Cardiac fibroblast (primary cell): ENCODE measurements around the gene FRYL.
"Not testable (repeated sequence)": the region's sequence is repeated elsewhere in the genome, so short reads cannot be mapped to it uniquely, and the experiment has no call there.

Experiments
- DNase-seq, 2 donors: peaks; one replicate each; pipeline versions ENCODE4 v3.0.0 to v3.0.0-alpha.2; 2010; ENCODE audit warnings: low read depth in 2 of 2
- H3K4me3 ChIP-seq, 2 donors: replicated peaks in 1 of 2; 1 replicate in 1 of 2; 2 replicates in 1 of 2; pipeline ENCODE4 v1.5.1; 2011; ENCODE audit warnings: low read depth in 2 of 2, low read length in 2 of 2, mild to moderate bottlenecking in 2 of 2, moderate library complexity in 1 of 2
- TF ChIP-seq, protein P1 (sequence below): IDR thresholded peaks from one replicate; pipeline ENCODE4 v1.5.1; 2011; ENCODE audit warnings: low read depth, mild to moderate bottlenecking, low read length, inconsistent platforms

The FRYL gene

GRCh38 chr4:48748949-48749596 lies 31.0 kb downstream of the FRYL start:
- peak; percentile 18 to 71 for DNase-seq
- H3K4me3 ChIP-seq: no peak overlapping the region
- TF ChIP-seq, protein P1, sequence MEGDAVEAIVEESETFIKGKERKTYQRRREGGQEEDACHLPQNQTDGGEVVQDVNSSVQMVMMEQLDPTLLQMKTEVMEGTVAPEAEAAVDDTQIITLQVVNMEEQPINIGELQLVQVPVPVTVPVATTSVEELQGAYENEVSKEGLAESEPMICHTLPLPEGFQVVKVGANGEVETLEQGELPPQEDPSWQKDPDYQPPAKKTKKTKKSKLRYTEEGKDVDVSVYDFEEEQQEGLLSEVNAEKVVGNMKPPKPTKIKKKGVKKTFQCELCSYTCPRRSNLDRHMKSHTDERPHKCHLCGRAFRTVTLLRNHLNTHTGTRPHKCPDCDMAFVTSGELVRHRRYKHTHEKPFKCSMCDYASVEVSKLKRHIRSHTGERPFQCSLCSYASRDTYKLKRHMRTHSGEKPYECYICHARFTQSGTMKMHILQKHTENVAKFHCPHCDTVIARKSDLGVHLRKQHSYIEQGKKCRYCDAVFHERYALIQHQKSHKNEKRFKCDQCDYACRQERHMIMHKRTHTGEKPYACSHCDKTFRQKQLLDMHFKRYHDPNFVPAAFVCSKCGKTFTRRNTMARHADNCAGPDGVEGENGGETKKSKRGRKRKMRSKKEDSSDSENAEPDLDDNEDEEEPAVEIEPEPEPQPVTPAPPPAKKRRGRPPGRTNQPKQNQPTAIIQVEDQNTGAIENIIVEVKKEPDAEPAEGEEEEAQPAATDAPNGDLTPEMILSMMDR: no peak

- no peak for DNase-seq
- TF ChIP-seq, protein P1: no peak
- no peak overlapping the region for H3K4me3 ChIP-seq
These were observed 33.3 kb downstream of the FRYL start for GRCh38 chr4:48746608-48747362.

DNA sequence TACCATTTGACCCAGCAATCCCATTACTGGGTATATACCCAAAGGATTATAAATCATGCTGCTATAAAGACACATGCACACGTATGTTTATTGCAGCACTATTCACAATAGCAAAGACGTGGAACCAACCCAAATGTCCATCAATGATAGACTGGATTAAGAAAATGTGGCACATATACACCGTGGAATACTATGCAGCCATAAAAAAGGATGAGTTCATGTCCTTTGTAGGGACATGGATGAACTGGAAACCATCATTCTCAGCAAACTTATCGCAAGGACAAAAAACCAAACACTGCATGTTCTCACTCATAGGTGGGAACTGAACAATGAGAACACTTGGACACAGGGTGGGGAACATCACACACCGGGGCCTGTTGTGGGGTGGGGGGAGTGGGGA lies 34.9 kb downstream of the FRYL start:
- not testable (repeated sequence) for DNase-seq, H3K4me3 ChIP-seq

DNA sequence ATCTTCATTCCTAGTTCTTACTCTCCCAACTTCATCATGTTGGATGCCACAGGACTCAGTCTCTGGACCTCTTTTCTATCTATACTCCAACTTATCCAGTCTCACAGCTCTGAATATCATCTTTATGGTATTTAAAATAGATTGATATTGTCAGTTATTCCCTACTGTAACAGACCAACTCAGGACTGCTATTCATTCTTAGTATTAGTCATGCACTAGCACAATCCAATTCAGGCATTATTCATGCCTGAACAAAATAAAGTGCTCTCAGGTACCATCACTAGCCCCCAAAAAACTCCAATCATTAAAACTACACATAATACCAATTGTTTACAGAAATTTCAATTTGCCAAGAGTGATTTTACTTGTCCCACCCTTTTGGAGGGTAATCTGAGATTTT lies 37.7 kb downstream of the FRYL start:
- no peak overlapping the region for H3K4me3 ChIP-seq
- TF ChIP-seq, protein P1: no peak
- peak in 1 of 2 donors; percentile 38 for DNase-seq

DNA sequence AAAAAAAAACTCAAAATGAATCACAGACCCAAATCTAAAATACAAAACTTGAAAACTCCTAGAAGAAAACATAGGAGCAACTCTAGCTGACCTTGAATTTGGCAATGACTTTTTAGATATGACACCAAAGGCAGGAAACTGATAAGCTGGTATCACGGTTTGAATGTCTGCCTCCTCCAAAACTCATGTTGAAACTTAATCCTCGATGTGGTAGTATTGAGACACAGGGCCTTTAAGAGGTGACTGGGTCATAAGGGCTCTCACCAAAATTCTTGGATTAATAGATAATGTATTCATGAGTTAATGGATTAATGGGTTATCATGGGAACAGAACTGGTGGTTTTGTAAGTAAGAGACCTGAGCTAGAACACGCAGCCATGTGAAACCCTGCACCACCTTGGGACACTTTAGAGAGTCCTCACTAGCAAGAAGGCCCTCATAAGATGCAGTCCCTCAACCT lies 40.5 kb downstream of the FRYL start:
- peak in 1 of 2 donors; percentile 17 for DNase-seq
- TF ChIP-seq, protein P1: no peak
- H3K4me3 ChIP-seq: no peak overlapping the region

DNA sequence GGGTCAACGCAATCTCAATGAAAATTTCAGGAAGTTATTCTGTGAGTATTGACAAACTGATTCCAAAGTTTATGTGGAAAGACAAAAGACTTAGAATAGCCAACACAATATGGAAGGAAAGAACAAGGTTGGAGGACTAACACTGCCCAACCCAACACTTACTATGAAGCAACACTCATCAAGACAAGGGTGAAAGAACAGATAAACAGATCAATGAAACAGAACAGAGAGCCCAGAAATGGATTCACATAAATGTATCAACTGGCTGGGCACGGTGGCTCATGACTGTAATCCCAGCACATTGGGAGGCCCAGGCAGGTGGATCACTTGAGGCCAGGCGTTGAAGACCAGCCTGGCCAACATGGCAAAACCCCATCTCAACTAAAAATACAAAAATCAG lies 41.2 kb downstream of the FRYL start:
- no peak overlapping the region for H3K4me3 ChIP-seq
- TF ChIP-seq, protein P1: no peak
- DNase-seq: no peak

DNA sequence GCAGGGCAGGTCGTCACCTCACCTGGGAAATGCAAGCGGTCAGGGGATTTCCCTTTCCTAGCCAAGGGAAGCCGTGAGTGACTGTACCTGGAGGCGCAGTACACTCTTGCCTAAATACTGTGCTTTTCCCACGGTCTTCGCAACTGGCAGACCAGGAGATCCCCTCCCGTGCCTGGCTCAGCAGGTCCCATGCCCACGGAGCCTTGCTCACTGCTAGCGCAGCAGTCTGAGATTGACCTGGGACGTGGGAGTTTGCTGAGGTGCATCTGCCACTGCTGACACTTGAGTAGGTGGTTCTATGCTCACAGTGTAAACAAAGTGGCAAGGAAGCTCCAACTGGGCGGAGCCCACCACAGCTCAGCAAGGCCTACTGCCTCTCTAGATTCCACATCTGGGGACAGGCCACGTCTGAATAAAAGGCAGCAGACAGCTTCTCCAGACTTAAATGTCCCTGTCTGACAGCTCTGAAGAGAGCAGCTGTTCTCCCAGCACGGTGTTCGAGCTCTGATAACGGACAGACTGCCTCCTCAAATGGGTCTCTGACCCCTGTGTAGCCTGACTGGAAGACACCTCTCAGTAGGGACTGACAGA lies 51.1 kb downstream of the FRYL start:
- not testable (repeated sequence) for DNase-seq, H3K4me3 ChIP-seq
